H9 (cell line): ENCODE results near the gene RASGEF1C. TPM values are rescaled to one million over a fixed set of nuclear protein-coding genes. Genes with fewer than 3 reads are reported as not detected.

Experiments
- DNase-seq: peaks from one replicate; pipeline ENCODE4 v3.0.0-alpha.2; 2017
- H2AFZ ChIP-seq: one replicate; pipeline ENCODE4 v1.6.1; 2013; ENCODE audit warnings: mild to moderate bottlenecking, low read length, control low read depth, moderate library complexity
- H2AK5ac ChIP-seq: 2 replicates; pipeline ENCODE4 v1.6.1; 2013; ENCODE audit warnings: low read length, control low read depth, mixed read lengths; ENCODE audit not compliant: insufficient read length
- H2BK120ac ChIP-seq: one replicate; pipeline ENCODE4 v1.6.1; 2013; ENCODE audit warnings: low read depth, mild to moderate bottlenecking, low read length, control low read depth, inconsistent platforms; ENCODE audit not compliant: poor library complexity, severe bottlenecking
- H2BK12ac ChIP-seq: 2 replicates; pipeline ENCODE4 v1.6.1; 2013; ENCODE audit warnings: low read length, control low read depth, mixed read lengths, low read depth; ENCODE audit not compliant: insufficient read length
- H2BK15ac ChIP-seq: 2 replicates; pipeline ENCODE4 v1.6.1; 2013; ENCODE audit warnings: low read depth, low read length, control low read depth
- H2BK20ac ChIP-seq: one replicate; pipeline ENCODE4 v1.6.1; 2013; ENCODE audit warnings: low read depth, mild to moderate bottlenecking, low read length, control low read depth, inconsistent platforms; ENCODE audit not compliant: poor library complexity, severe bottlenecking
- H2BK5ac ChIP-seq: 2 replicates; pipeline ENCODE4 v1.6.1; 2013; ENCODE audit warnings: low read length, control low read depth, mixed read lengths; ENCODE audit not compliant: insufficient read length
- H3K14ac ChIP-seq: 2 replicates; pipeline ENCODE4 v1.6.1; 2013; ENCODE audit warnings: low read length, control low read depth; ENCODE audit not compliant: insufficient read depth
- H3K18ac ChIP-seq: 2 replicates; pipeline ENCODE4 v1.6.1; 2013; ENCODE audit warnings: low read depth, mild to moderate bottlenecking, mixed read lengths, low read length, control low read depth; ENCODE audit not compliant: insufficient read length
- H3K23ac ChIP-seq: 2 replicates; pipeline ENCODE4 v1.6.1; 2013; ENCODE audit warnings: low read length, control low read depth, mixed read lengths, low read depth; ENCODE audit not compliant: insufficient read length
- H3K23me2 ChIP-seq: 2 replicates; pipeline ENCODE4 v1.6.1; 2013; ENCODE audit warnings: low read depth, mild to moderate bottlenecking, mixed read lengths, low read length, control low read depth; ENCODE audit not compliant: insufficient read length, poor library complexity, severe bottlenecking
- H3K27ac ChIP-seq: 2 replicates; pipeline ENCODE4 v1.5.1; 2013; ENCODE audit warnings: low read length, control low read depth, mixed read lengths, low read depth; ENCODE audit not compliant: insufficient read length
- H3K27me3 ChIP-seq: 2 replicates; pipeline ENCODE4 v1.6.1; 2013; ENCODE audit warnings: low read length, control low read depth, inconsistent platforms; ENCODE audit not compliant: insufficient read depth
- H3K4ac ChIP-seq: 2 replicates; pipeline ENCODE4 v1.6.1; 2013; ENCODE audit warnings: low read depth, mild to moderate bottlenecking, control low read depth, inconsistent platforms, low read length, moderate library complexity
- H3K4me1 ChIP-seq: 2 replicates; pipeline ENCODE4 v1.6.1; 2013; ENCODE audit warnings: low read length, control low read depth, inconsistent platforms; ENCODE audit not compliant: insufficient read depth
- H3K4me2 ChIP-seq: 2 replicates; pipeline ENCODE4 v1.6.1; 2013; ENCODE audit warnings: low read length, control low read depth, mixed read lengths; ENCODE audit not compliant: insufficient read length, insufficient read depth
- H3K56ac ChIP-seq: 2 replicates; pipeline ENCODE4 v1.6.1; 2013; ENCODE audit warnings: low read depth, mild to moderate bottlenecking, mixed read lengths, low read length, control low read depth; ENCODE audit not compliant: insufficient read length
- H3K79me1 ChIP-seq: 2 replicates; pipeline ENCODE4 v1.6.1; 2013; ENCODE audit warnings: low read depth, mild to moderate bottlenecking, moderate library complexity, low read length, control low read depth, inconsistent platforms; ENCODE audit not compliant: insufficient read depth, poor library complexity, severe bottlenecking
- H3K79me2 ChIP-seq: 2 replicates; pipeline ENCODE4 v1.6.1; 2013; ENCODE audit warnings: low read length, control low read depth, inconsistent platforms; ENCODE audit not compliant: insufficient read depth
- H3K9ac ChIP-seq: 2 replicates; pipeline ENCODE4 v1.6.1; 2013; ENCODE audit warnings: low read length, control low read depth, mixed read lengths; ENCODE audit not compliant: insufficient read length; ENCODE audit errors: extremely low read depth
- H3K9me3 ChIP-seq: one replicate; pipeline ENCODE4 v1.6.1; 2013; ENCODE audit warnings: low read depth, low read length, inconsistent platforms; ENCODE audit not compliant: control insufficient read depth
- H3T11ph ChIP-seq: one replicate; pipeline ENCODE4 v1.6.1; 2013; ENCODE audit warnings: mild to moderate bottlenecking, low read length, control low read depth, inconsistent platforms
- H4K20me1 ChIP-seq: one replicate; pipeline ENCODE4 v1.6.1; 2013; ENCODE audit not compliant: control insufficient read depth, insufficient read length, insufficient read depth
- H4K5ac ChIP-seq: 2 replicates; pipeline ENCODE4 v1.6.1; 2013; ENCODE audit warnings: low read depth, mild to moderate bottlenecking, mixed read lengths, low read length, control low read depth; ENCODE audit not compliant: insufficient read length
- H4K8ac ChIP-seq: replicated peaks from 2 replicates; pipeline ENCODE4 v1.6.1; 2013; ENCODE audit warnings: low read length, control low read depth, mixed read lengths, low read depth; ENCODE audit not compliant: insufficient read length
- H4K91ac ChIP-seq: 2 replicates; pipeline ENCODE4 v1.6.1; 2013; ENCODE audit warnings: low read depth, mild to moderate bottlenecking, moderate library complexity, mixed read lengths, low read length, control low read depth; ENCODE audit not compliant: insufficient read length
- H3K27ac Mint-ChIP-seq, 3 experiments: 2 replicates in 2 of 3; 3 replicates in 1 of 3; pipeline ENCODE4 v1.8.0; 2020 to 2021; ENCODE audit warnings: mixed read lengths in 3 of 3, mild to moderate bottlenecking in 1 of 3, moderate library complexity in 1 of 3
- H3K27me3 Mint-ChIP-seq: 2 replicates; pipeline ENCODE4 v1.8.0; 2021; ENCODE audit warnings: low read depth, mild to moderate bottlenecking, moderate library complexity, mixed read lengths
- H3K36me3 Mint-ChIP-seq, 3 experiments: 2 replicates in 2 of 3; 3 replicates in 1 of 3; pipeline ENCODE4 v1.8.0; 2020 to 2021; ENCODE audit warnings: low read depth in 3 of 3, mixed read lengths in 3 of 3; ENCODE audit not compliant: insufficient read depth in 1 of 3
- H3K4me1 Mint-ChIP-seq, 2 experiments: 2 replicates each; pipeline ENCODE4 v1.8.0; 2020; ENCODE audit warnings: mixed read lengths in 2 of 2
- H3K4me3 Mint-ChIP-seq, 2 experiments: 2 replicates in 1 of 2; 3 replicates in 1 of 2; pipeline ENCODE4 v1.8.0; 2020 to 2021; ENCODE audit warnings: mild to moderate bottlenecking in 2 of 2, mixed read lengths in 2 of 2, moderate library complexity in 1 of 2
- H3K9me3 Mint-ChIP-seq, 2 experiments: 2 replicates in 1 of 2; 3 replicates in 1 of 2; pipeline ENCODE4 v1.8.0; 2020; ENCODE audit warnings: mild to moderate bottlenecking in 2 of 2, mixed read lengths in 2 of 2, moderate library complexity in 1 of 2
- WGBS: extraction: QIAGEN DNeasy Blood & Tissue Kit; methylation state at CpG from one replicate; pipeline ENCODE4 v1.1.7; 2013; ENCODE audit warnings: missing lambda C conversion rate, low lambda C conversion rate, mixed read lengths; ENCODE audit not compliant: insufficient read length; ENCODE audit errors: extremely low coverage; 5-methylcytosine and 5-hydroxymethylcytosine counted together
- total RNA-seq: library from RNA; stranded (reverse); gene quantifications from 2 replicates; pipeline ENCODE4 v1.2.1, GENCODE V29; 2021
- TF ChIP-seq, protein P1 (sequence below): fragments of 200-600 bp; sonication (generic); conservative IDR thresholded peaks from 3 replicates; pipeline ENCODE4 v1.8.0; 2021; ENCODE audit warnings: antibody characterized with exemption, mild to moderate bottlenecking

RASGEF1C gene
- total RNA-seq, 1 experiment from 2014 or later: 0.83 TPM

DNA sequence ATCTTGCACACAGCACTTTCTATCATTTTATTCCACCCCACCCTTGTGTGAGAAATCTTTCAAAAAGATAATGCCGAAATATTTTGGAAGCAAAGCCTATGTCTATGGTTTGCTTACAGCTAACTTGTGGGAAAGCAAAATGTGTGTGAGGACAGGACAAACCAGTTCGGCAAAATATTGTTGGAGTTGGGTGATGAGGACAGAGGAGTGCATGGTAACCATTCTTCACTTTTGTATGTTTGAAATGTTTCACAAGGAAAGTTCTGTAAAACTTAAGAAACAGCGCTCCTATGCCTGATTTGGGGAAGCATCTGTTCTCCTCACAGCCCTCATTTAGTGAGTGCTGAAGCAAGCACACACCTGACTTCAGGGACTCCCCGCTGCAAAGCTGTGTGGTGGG, 75.5 kb downstream of the RASGEF1C start:
- H2BK15ac ChIP-seq: no peak overlapping the region
- no peaks in the 10 kb centered on the region for H3K27me3 ChIP-seq
- Mint-ChIP-seq H3K9me3 (no peaks in the 10 kb centered on the region), H3K4me1 (peaks cover 0 to 6% of the 10 kb centered on the region in 2 experiments; a peak in 1 of 4 replicates), H3K4me3 (no peak overlapping the region; a peak in 1 of 5 replicates), H3K27ac (no peak overlapping the region), H3K27me3 (no peaks in the 10 kb centered on the region), H3K36me3 (no peaks in the 10 kb centered on the region)
- H4K5ac ChIP-seq: no peak overlapping the region
- no peaks in the 10 kb centered on the region for H3K4me1 ChIP-seq
- H2BK5ac ChIP-seq: no peak overlapping the region
- no peak for DNase-seq
- no peak overlapping the region for H3K14ac ChIP-seq
- H2BK12ac ChIP-seq: no peak overlapping the region
- H3K79me2 ChIP-seq: no peaks in the 10 kb centered on the region
- H2AK5ac ChIP-seq: no peak overlapping the region
- H3K27ac ChIP-seq: no peak overlapping the region
- H3K4ac ChIP-seq: no peak overlapping the region
- H4K20me1 ChIP-seq: no peaks in the 10 kb centered on the region
- no peak overlapping the region for H2BK20ac ChIP-seq
- H3K79me1 ChIP-seq: no peaks in the 10 kb centered on the region
- H2BK120ac ChIP-seq: no peak overlapping the region
- WGBS: no CpG with 5 or more reads among the region's 4 CpGs
- H3K23ac ChIP-seq: no peak overlapping the region
- H3K23me2 ChIP-seq: no peaks in the 10 kb centered on the region
- no peak overlapping the region for H3K18ac ChIP-seq
- H3K9me3 ChIP-seq: no peaks in the 10 kb centered on the region
- no peak overlapping the region for H4K91ac ChIP-seq
- TF ChIP-seq, protein P1, sequence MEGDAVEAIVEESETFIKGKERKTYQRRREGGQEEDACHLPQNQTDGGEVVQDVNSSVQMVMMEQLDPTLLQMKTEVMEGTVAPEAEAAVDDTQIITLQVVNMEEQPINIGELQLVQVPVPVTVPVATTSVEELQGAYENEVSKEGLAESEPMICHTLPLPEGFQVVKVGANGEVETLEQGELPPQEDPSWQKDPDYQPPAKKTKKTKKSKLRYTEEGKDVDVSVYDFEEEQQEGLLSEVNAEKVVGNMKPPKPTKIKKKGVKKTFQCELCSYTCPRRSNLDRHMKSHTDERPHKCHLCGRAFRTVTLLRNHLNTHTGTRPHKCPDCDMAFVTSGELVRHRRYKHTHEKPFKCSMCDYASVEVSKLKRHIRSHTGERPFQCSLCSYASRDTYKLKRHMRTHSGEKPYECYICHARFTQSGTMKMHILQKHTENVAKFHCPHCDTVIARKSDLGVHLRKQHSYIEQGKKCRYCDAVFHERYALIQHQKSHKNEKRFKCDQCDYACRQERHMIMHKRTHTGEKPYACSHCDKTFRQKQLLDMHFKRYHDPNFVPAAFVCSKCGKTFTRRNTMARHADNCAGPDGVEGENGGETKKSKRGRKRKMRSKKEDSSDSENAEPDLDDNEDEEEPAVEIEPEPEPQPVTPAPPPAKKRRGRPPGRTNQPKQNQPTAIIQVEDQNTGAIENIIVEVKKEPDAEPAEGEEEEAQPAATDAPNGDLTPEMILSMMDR: no peak
- H3T11ph ChIP-seq: no peak overlapping the region
- no peak overlapping the region for H3K56ac ChIP-seq
- H3K9ac ChIP-seq: no peak overlapping the region
- no peak overlapping the region for H2AFZ ChIP-seq
- H3K4me2 ChIP-seq: no peak overlapping the region
- H4K8ac ChIP-seq: no peak overlapping the region
